A549 (cell line): ENCODE data around the gene ZNF469. TPM values are rescaled to one million over a fixed set of nuclear protein-coding genes. Genes with fewer than 3 reads are reported as not detected.

ENCODE experiments used
- ATAC-seq, 2 experiments: fragments of 200-7000 bp in 1 of 2; fragments of >200 bp in 1 of 2; cut with Nextera tagmentation in 1 of 2; cut with Tn5 transposase in 1 of 2; 3 replicates each; pipeline versions ENCODE4 v1.8.0 to v1.9.1; 2018 to 2020; ENCODE audit warnings: mild to moderate bottlenecking in 1 of 2, moderate library complexity in 1 of 2
- CTCF ChIA-PET: fragments of 300-600 bp; sonication (Branson Sonifier 250); formaldehyde crosslinking; extraction: SDS; loops from one replicate; lab custom pipeline; 2021; ENCODE audit warnings: antibody characterized with exemption, inconsistent platforms; lab: Yijun Ruan, JAX
- POLR2A ChIA-PET: fragments of 350-600 bp; formaldehyde crosslinking; extraction: SDS; loops from one replicate; lab custom pipeline; 2021; ENCODE audit warnings: antibody characterized with exemption, inconsistent platforms; lab: Yijun Ruan, JAX
- DNase-seq, 2 experiments: peaks; one replicate each; pipeline versions ENCODE4 v3.0.0 to v3.0.0-alpha.2; 2011 to 2016; ENCODE audit warnings: low read depth in 1 of 2, low spot score in 1 of 2
- FAIRE-seq: peaks from 2 replicates; lab custom pipeline; 2011; peaks lifted over from hg19 to GRCh38; lab: Jason Lieb, UNC
- H3K27ac ChIP-seq, 2 experiments: fragments of >200 bp; sonication (Bioruptor Twin); formaldehyde crosslinking; 3 replicates each; pipeline ENCODE4 v1.5.1; 2016 to 2017
- H3K4me1 ChIP-seq: fragments of >200 bp; sonication (Bioruptor Twin); formaldehyde crosslinking; 3 replicates; pipeline ENCODE4 v1.6.1; 2016
- H3K4me2 ChIP-seq: fragments of >200 bp; sonication (Bioruptor Twin); formaldehyde crosslinking; 3 replicates; pipeline ENCODE4 v1.6.1; 2016
- H3K4me3 ChIP-seq: fragments of >200 bp; sonication (Bioruptor Twin); formaldehyde crosslinking; 3 replicates; pipeline ENCODE4 v1.5.1; 2016
- H3K9me3 ChIP-seq: fragments of >200 bp; sonication (Bioruptor Twin); formaldehyde crosslinking; 3 replicates; pipeline ENCODE4 v1.6.1; 2016
- BHLHE40 ChIP-seq: IDR thresholded peaks from 2 replicates; pipeline ENCODE4 v1.6.1; 2012; ENCODE audit warnings: low read depth, low read length, inconsistent platforms
- CEBPB ChIP-seq, 2 experiments: fragments of >200 bp in 1 of 2; sonication (Bioruptor Twin) in 1 of 2; formaldehyde crosslinking in 1 of 2; IDR thresholded peaks; 2 replicates each; pipeline ENCODE4 v1.6.1; 2012 to 2016
- EHMT2 ChIP-seq: fragments of 200-600 bp; sonication (generic); IDR thresholded peaks from 2 replicates; pipeline ENCODE4 v1.6.1; 2016; ENCODE audit warnings: antibody characterized with exemption, low read depth, mild to moderate bottlenecking, moderate library complexity
- EP300 ChIP-seq, 2 experiments: fragments of >200 bp; sonication (Bioruptor Twin); formaldehyde crosslinking; IDR thresholded peaks; 2 replicates in 1 of 2; 3 replicates in 1 of 2; pipeline ENCODE4 v1.6.1; 2016 to 2017
- FOSL2 ChIP-seq, 2 experiments: fragments of 450-650 bp in 1 of 2; fragments of >200 bp in 1 of 2; sonication (Bioruptor Twin) in 1 of 2; formaldehyde crosslinking; IDR thresholded peaks; 2 replicates each; pipeline versions ENCODE4 v1.5.0 to v1.6.1; 2016 to 2020; ENCODE audit warnings: mild to moderate bottlenecking in 1 of 2, moderate library complexity in 1 of 2
- HDAC2 ChIP-seq: fragments of 200-600 bp; sonication (generic); IDR thresholded peaks from 2 replicates; pipeline ENCODE4 v1.6.1; 2016
- HOXA7 ChIP-seq: fragments of 250-450 bp; sonication (Bioruptor Pico); IDR thresholded peaks from 2 replicates; pipeline ENCODE4 v1.5.0; 2020; ENCODE audit warnings: mild to moderate bottlenecking, moderate library complexity
- JUN ChIP-seq, 2 experiments: fragments of >200 bp; sonication (Bioruptor Twin); formaldehyde crosslinking; IDR thresholded peaks; 2 replicates in 1 of 2; 3 replicates in 1 of 2; pipeline ENCODE4 v1.6.1; 2016 to 2017
- JUNB ChIP-seq: fragments of >200 bp; sonication (Bioruptor Twin); formaldehyde crosslinking; IDR thresholded peaks from 2 replicates; pipeline ENCODE4 v1.6.1; 2016
- MYC ChIP-seq: IDR thresholded peaks from 2 replicates; pipeline ENCODE4 v1.6.1; 2012; ENCODE audit warnings: mild to moderate bottlenecking, inconsistent platforms, low read length, improper control_type of control experiment, borderline replicate concordance
- RAD21 ChIP-seq, 2 experiments: fragments of >200 bp in 1 of 2; sonication (Bioruptor Twin) in 1 of 2; formaldehyde crosslinking in 1 of 2; IDR thresholded peaks in 1 of 2; conservative IDR thresholded peaks in 1 of 2; 2 replicates in 1 of 2; 3 replicates in 1 of 2; pipeline ENCODE4 v1.6.1; 2012 to 2018; ENCODE audit warnings: inconsistent platforms in 1 of 2
- SMC3 ChIP-seq: fragments of >200 bp; sonication (Bioruptor Twin); formaldehyde crosslinking; IDR thresholded peaks from 3 replicates; pipeline ENCODE4 v1.6.1; 2018; ENCODE audit warnings: inconsistent platforms
- SREBF2 ChIP-seq: fragments of 450-650 bp; IDR thresholded peaks from 2 replicates; pipeline ENCODE4 v1.6.1; 2014; ENCODE audit warnings: mild to moderate bottlenecking, moderate library complexity
- WGBS: methylation state at CpG from one replicate; pipeline ENCODE4 v1.1.6; 2017; ENCODE audit errors: missing lambda C conversion rate; 5-methylcytosine and 5-hydroxymethylcytosine counted together
- polyA plus RNA-seq, 4 experiments: library from polyadenylated mRNA; depleted of rRNA in 3 of 4; stranded (reverse); fragments of >200 nt; fragmentation: RNase III in 1 of 4; extraction: RNeasy Plus Mini Kit Qiagen cat#74134 plus additional on column Dnase treatment in 1 of 4; gene quantifications; 2 replicates in 3 of 4; 3 replicates in 1 of 4; pipeline ENCODE4 v1.2.3, GENCODE V29; 2011 to 2017

The ZNF469 gene
- polyA plus RNA-seq, 2 of the 4 experiments (the other 2 are of a cell fraction): 0.47 to 4.4 TPM

GRCh38 chr16:88405216-88406060 is 22.7 kb downstream of the ZNF469 start:
- H3K4me3 ChIP-seq: no peak overlapping the region
- CTCF ChIA-PET: interaction anchor here (0.8 to 1.8 kb wide), 7 partner anchors 9 to 449 kb away, joined by 3 to 6 read pairs (median 3); no protein-coding TSS in a partner anchor
- H3K9me3 ChIP-seq: no peaks in the 10 kb centered on the region
- H3K4me2 ChIP-seq: no peak overlapping the region
- no peak for DNase-seq
- peak overlapping the region in 1 of 2 experiments; percentile 32; a peak in 1 of 6 replicates for H3K27ac ChIP-seq
- no peak for FAIRE-seq
- 89% methylated on average over 25 of the region's 29 CpGs for whole genome bisulfite sequencing
- peaks cover 5% of the 10 kb centered on the region; the same call in 1 of the 3 replicates for H3K4me1 ChIP-seq
- POLR2A ChIA-PET: no interaction called here
- TF ChIP-seq EP300 (IDR thresholded peaks at IDR 0.05) (no peak), CEBPB (IDR thresholded peaks at IDR 0.05) (no peak), JUNB (no peak), JUN (IDR thresholded peaks at IDR 0.05) (no peak), HDAC2 (no peak)
- ATAC-seq: no peak; a peak in 1 of 6 replicates

- ChIA-PET CTCF (interaction anchor here (0.7 to 1.5 kb wide), 11 partner anchors 8 to 450 kb away, joined by 3 to 6 read pairs (median 3); no protein-coding TSS in a partner anchor), POLR2A (no interaction called here)
- Histone ChIP-seq H3K4me2 (no peak overlapping the region), H3K4me3 (no peak overlapping the region), H3K27ac (no peak overlapping the region), H3K4me1 (peaks cover 5% of the 10 kb centered on the region; the same call in 1 of the 3 replicates), H3K9me3 (no peaks in the 10 kb centered on the region)
- peak in 1 of 2 experiments; percentile 6; a peak in 2 of 6 replicates for ATAC-seq
- no peak for FAIRE-seq
- TF ChIP-seq EHMT2 (no peak), SMC3 (no peak), RAD21 (conservative IDR thresholded peaks at IDR 0.05 in 1 of 2, IDR thresholded peaks at IDR 0.05 in 1 of 2) (peak in 1 of 2 experiments; percentile 16; a peak in 1 of 5 replicates)
- no peak for DNase-seq
- 87% methylated on average over 38 of the region's 39 CpGs for WGBS
Observed at GRCh38 chr16:88406096-88407041, 23.6 kb downstream of the ZNF469 start.

GRCh38 chr16:88407042-88407420 is 24.3 kb downstream of the ZNF469 start:
- WGBS: 96% methylated on average over 17 of the region's 20 CpGs
- FAIRE-seq (no peak), DNase-seq (no peak)
- H3K4me2 ChIP-seq: no peak overlapping the region
- ChIA-PET CTCF (interaction anchor here (0.7 to 1.5 kb wide), 7 partner anchors 11 to 451 kb away, joined by 3 to 6 read pairs (median 3); no protein-coding TSS in a partner anchor), POLR2A (no interaction called here)
- TF ChIP-seq FOSL2 (IDR thresholded peaks at IDR 0.05) (no peak), FOSL2 (CRISPR knock-in tag; IDR thresholded peaks at IDR 0.05) (no peak)
- TF ChIP-seq, all 56 proteins: peak for 0
- Histone ChIP-seq H3K4me1 (peaks cover 5% of the 10 kb centered on the region; the same call in 1 of the 3 replicates), H3K27ac (no peak overlapping the region), H3K9me3 (no peaks in the 10 kb centered on the region), H3K4me3 (no peak overlapping the region)
- ATAC-seq: no peak

GRCh38 chr16:88407807-88408206 is 25.0 kb downstream of the ZNF469 start:
- peaks cover 5% of the 10 kb centered on the region; the same call in 1 of the 3 replicates for H3K4me1 ChIP-seq
- CTCF ChIA-PET: interaction anchor here (1.5 kb wide), 2 partner anchors 23 to 30 kb away, joined by 3 to 6 read pairs; no protein-coding TSS in a partner anchor
- H3K9me3 ChIP-seq: no peaks in the 10 kb centered on the region
- no peak for TF ChIP-seq BHLHE40
- no peak for TF ChIP-seq HOXA7 (CRISPR knock-in tag)
- no peak for TF ChIP-seq SMC3
- no peak for TF ChIP-seq SREBF2
- TF ChIP-seq MYC: no peak
- DNase-seq (no peak), ATAC-seq (no peak), FAIRE-seq (no peak)
- WGBS: 85% methylated on average over 5 of the region's 5 CpGs
- POLR2A ChIA-PET: no interaction called here
- H3K4me3 ChIP-seq: no peak overlapping the region
- H3K4me2 ChIP-seq: no peak overlapping the region
- H3K27ac ChIP-seq: no peak overlapping the region
